NCI-H510A (cell line): ENCODE measurements around the gene BZW2.

Experiments used
- DNase-seq: peaks from one replicate; lab custom pipeline; 2025; lab: John Stamatoyannopoulos, UW

BZW2 gene

DNA sequence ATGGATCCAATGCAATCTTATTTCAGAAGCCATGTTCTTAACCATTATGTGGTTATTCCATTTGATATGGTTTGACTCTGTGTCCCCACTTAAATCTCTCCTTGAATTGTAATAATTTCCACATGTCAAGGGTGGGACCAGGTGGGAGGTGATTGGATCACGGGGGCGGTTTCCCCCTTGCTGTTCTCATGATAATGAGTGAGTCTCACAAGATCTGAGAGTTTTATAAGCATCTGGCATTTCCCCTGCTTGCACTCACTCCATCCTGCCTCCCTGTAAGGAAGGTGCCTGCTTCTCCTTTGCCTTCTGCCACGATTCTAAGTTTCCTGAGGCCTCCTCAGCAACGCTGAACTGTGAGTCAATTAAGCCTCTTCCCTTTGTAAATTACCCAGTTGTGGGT lies 75.6 kb downstream of the BZW2 start:
- DNase-seq: no peak

DNA sequence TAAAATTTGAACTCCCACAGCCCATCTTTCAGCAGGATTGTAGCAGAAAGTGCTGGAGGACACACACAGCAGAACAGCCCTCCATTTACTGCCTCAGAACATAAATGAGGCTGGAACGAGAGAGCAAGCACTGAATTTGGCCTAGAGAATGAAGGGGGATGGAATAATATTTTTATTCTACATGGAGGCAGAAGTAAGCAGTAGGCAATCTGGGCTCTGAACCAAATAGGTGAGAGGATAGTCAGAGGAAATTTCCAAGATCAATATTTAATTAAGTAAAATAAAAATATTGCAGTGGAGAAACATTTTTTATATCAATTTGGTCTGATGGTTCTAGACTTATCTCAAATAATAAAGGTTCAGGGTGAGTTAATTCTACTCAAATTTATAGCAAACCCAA lies 78.4 kb downstream of the BZW2 start:
- no peak for DNase-seq

DNA sequence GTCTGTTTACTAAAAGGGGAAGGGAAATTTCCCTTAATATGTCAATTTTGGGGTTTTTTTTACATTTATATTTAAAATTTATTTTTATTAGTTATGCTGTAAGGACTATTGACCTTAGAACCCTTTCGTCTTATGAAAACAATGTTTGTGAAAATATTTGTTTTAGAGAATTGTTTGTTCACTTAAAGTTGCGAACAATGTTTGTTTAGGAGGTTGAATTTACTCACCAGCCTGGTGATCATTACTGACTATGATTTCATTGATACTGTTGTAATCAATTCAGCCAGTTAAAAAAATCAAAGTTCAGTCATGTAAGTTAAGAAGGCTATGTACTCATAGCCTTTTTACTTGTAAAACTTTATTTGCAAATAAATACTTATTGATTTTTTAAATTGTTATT lies 80.2 kb downstream of the BZW2 start:
- no peak for DNase-seq

DNA sequence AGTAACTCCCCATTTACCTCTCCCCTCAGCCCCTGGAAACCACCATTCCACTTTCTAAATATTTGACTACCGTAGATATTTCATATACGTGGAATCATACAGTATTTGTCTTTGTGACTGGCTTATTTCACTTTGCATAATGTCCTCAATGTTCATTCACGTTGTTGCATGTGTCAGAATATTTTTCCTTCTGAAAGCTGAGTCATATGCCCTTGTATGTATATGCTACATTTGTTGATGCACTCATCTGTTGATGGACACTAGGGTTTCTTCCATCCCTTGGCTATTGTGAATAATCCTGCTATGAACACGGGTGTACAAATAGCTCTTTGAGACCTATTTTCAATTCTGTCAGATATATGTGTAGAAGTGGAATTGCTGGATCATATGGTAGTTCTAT lies 81.8 kb downstream of the BZW2 start:
- no peak for DNase-seq

DNA sequence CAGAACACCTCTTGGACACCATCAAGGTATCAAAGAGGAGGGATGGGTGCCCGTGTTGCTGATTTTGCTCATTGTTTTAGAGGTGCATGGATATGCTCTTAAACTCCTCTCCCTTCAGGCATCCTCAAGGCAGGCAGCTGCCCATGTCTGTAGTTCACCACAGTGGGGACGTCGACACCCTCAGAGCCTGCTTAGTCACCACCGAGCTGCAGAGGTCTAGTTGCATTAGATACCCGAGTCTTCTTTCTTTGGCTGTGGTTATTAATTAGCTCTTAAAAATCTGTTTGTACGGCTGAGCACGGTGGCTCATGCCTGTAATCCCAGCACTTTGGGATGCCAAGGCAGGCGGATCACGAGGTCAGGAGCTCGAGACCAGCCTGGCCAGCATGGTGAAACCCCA lies 82.8 kb downstream of the BZW2 start:
- no peak for DNase-seq

DNA sequence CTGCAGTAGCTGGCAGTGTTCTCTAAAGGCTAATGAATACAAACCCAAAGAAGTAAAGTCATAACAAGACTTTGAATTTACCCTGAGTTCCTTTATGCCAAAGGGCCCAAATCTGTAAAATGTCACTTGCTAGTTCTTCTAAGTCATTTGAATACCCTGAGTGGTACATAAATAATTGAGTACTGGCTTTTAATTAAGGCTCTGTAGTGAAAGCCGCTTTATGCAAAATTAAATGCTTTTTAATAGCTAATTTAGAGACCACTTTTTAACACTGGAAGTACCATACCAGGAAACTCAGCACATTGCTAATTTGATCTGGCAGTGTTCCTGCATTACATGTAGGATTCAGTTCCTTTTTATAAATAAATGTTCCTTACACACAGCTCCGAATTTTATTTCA lies 83.6 kb downstream of the BZW2 start:
- DNase-seq: no peak

DNA sequence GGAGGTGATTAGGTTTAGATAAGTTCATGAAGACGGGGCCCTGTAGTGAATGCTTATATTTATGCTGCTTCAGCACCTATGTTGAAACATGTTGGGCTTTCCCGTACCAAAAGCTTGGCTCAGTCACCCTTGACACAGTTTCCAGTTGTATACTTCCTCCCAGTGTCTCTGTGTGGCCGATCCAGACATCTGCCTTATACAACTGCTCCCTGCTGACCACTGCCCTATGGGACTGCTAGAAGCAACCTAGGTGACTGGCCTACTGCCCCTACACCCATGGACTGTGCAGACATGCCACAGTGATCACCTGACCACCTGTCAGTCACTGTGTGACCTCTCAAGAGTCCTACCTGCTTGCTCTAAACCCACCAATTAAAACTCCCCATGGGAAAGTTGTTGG lies 85.0 kb downstream of the BZW2 start:
- no peak for DNase-seq

DNA sequence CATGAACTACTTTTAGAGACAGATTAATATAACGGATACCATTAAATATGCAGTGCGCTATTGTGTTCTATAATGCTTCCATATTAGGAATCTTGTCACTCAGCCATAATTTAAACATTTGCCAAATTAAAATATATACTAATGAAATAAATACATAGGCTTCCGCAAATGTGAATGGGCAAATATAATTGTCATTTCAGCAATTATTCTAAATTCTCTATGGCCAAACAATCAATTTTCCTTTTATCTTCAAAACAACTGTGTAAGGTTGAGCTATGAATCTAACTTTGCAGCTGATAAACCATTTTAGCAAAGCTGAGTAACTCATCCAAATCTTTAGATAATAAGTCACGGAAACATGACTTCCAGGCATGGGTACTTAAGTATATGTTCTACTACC lies 86.8 kb downstream of the BZW2 start:
- no peak for DNase-seq

DNA sequence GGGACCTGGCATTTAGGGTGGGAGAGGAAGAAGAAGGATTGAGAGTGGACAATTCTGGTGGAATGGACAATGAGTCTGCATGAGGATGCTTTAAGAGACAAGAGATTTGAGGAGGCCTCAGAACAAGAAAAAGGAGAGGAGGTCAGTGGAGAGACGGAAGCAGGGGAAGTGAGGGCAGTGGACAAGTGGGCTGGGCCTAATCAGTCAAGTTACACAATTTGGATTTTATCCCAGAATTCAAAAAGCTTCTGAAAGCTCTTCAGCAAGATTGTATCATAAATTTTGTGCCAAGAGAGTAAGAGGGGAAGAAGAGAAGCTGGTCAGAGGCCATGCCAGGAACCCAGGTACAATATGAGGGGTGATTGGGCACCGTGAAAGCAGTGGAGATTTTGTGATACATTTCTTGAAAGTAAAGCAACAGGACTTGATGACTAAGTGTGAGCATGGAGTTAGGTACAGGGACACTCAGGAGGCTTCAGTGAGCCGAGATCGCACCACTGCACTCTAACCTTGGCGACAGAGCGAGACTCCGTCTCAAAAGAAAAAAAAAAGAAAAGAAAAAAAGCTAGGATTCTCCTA lies 88.3 kb downstream of the BZW2 start:
- DNase-seq: no peak

DNA sequence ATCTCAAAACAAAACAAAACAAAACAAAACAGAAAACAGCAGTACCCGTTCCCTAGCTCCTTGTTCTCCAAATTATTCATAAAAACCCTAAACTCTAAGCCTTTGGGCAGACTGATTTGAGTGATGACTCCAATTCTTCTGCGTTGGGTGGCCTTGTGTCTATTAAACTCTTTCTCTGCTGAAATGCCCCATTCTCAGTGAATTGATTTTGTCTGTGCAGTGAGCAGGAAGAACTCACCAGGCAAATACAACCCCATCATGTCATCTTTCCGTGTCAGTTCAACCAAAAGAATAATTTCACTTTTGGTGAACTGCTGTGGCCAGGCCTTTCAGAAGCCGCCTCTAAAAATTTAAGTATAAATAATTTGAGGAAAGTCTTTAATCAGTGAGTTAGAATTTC lies 89.0 kb downstream of the BZW2 start:
- DNase-seq: no peak

DNA sequence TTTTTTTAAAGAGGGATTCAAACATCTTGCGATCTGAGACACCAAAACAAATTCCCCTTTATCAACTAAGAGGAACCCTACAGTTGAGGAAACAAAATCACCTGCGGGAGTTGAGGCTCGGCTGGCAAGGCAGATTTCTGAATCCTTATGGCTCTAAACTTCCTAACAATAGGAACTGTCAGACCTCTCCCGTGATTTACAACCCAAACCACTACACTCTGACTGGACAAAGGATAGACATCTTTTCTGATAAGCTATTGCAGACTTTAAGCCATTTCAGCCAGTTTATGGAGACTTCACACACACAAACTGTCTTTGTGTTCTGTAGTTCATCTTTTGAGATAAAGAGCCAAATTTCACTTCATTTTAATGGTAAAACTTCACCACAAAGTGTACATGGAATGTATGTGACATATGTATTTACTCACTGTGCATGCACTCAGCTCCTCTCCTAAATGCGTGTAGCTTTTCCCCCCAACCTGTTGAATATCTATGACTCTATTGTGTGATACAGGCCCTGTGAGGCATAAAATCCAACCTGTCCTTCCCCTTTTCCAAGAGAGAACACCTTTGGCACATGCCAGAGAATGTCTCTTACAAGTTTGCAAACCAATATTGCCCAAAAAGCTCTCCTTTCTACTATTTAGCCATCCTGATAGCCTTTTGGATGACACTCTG lies 92.2 kb downstream of the BZW2 start:
- DNase-seq: no peak

DNA sequence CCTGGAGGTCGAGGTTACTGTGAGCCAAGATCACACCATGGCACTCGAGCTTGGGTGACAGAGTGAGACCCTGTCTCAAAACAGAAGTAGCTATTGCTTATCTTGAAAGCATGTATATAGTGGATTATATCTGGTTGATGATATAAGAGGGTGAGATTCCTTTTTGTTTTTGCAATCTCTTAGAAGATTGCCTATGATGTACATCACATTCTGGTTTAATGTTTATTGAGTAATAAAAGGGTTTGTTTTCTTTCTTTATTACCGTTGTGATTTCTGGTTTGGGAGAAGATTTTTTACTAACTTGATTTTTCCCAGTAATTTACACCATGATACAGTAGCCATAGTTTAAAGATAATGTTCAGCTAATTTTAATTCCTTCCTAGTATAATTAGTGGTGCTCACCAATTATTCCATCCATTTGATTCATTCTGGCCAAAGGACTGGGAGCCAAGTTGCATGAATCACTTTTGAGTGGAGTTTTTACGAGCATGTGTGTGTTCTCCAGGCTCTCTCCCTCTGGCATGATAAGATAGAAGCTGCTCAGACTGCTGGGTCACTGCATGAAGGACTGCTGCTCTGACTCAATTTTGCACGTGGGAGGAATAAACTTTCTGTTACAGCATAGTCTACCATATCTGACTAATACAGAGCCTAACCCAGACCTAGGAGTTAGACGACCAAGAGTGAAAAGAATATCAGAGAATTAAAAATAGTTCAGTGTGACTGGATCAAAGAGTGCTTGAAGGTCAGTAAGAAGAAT lies 94.1 kb downstream of the BZW2 start:
- DNase-seq: no peak

DNA sequence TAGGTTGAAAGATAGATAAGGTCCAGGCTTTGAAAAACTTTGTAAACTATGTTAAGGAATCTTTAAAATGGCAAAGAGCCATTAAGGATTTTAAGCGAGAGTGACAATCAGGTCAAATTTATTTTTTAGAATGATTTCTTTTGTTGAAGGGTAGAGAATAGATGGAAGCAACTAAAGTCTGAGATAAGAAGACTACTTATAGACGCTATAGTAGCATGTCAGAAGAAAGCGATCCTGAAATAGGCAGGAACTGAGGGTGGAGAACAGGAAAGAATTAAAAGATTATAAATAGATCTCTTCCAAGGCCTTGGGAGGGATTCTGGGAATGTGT lies 94.6 kb downstream of the BZW2 start:
- DNase-seq: no peak

DNA sequence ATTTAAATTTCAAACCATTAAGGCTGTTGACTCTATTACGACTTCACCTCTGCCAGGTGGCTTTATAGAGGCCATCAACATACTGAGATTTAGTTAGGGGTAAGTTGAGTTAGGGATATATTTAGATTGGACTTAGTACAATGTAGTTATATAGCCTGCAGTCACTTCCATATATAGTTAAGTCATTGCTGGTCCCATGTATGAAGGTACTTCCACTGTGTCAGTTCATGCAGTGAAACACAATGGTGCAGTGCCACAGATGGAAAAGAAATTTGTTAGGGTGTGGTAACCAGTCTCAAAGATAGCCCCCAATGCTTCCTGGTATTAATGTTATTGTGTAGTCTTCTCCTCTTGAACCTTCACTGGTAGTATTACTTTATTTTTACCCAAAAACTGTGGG lies 95.0 kb downstream of the BZW2 start:
- DNase-seq: no peak

DNA sequence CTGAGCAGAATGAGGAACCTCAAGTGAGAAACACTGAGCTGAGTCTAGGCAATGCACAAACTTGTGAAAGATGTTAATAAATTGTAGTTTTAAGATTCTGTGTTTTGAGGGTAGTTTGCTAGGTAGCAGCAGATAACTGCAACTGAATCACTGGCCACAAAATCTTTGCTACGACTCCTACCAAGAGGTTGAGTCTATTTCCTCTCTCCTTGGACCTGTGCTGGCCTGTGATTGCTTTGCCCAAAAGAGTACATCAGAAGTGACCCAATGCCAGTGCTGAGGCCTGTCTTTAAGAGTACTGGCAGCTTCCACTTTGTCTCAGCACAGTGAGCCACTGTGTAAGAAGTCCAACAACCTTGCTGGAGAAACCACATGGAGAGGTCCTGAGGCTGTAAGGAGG lies 95.7 kb downstream of the BZW2 start:
- DNase-seq: no peak

DNA sequence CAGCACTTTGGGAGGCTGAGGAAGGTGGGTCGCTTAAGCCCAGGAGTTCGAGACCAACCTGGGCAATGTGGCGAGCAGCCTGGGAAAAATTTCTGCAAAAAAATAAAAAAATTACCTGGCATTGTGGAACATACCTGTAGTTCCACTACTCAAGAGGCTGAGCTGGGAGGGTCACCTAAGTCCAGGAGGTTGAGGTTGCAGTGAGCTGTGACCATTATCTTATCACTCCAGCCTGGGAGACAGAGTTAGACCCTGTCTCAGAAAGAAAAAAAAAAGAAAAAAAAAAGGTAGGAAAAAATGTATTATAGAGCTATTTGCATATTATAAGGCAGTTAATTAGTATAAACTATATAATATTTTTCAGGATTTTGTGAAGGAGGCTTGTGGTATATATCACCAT lies 96.6 kb downstream of the BZW2 start:
- no peak for DNase-seq

DNA sequence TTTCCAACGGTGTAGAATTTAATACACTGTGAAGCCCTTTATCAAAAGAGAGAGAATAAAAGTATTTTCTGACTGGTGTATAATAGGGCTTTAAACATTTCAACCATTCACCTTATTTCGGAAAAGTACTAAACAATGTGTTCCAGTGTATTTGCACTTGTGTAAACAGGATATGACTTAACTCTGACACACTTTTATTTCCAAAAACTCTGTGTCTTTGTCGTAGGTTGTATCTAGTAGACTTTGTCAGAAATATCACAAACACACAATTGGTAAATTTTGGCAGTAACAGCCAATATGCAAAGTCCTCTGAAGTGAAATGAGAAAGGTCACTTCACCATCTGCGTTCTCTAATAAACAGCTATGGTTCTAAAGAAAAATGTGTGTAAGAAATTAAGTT lies 97.3 kb downstream of the BZW2 start:
- DNase-seq: no peak

DNA sequence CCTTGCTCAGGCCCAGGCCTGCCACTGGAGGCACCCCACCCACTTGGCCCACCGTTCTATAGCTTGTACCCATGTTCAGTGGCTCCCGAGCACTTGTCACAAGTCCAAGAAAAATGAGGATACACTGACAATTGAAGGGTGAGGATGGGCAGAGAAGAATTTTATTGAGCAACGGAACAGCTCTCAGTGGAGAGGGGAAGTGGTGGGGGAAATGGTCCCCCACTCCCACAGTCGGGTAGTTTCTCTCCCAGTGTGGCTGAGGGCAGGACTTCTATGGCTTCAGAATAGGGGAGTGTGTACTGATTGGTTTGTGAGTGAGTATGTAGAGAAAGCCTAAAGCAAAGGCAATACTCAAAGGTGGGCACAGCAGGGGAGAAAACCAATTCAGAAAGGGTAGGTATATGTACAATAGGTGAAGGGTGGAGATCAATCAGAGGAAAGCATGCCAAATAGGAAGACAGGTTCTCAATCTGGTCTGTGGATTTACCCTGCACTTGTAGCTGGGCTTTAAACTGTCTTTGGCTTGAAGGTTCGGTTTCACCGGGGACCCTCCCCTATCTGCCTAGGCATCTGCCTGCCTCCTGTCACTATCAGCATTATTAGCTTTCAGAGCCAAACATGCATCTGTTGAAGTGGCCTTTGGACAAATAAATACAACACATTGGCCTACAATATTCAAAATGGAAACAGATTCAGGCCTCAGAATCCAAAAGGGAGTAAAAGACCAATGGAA lies 98.7 kb downstream of the BZW2 start:
- no peak for DNase-seq

DNA sequence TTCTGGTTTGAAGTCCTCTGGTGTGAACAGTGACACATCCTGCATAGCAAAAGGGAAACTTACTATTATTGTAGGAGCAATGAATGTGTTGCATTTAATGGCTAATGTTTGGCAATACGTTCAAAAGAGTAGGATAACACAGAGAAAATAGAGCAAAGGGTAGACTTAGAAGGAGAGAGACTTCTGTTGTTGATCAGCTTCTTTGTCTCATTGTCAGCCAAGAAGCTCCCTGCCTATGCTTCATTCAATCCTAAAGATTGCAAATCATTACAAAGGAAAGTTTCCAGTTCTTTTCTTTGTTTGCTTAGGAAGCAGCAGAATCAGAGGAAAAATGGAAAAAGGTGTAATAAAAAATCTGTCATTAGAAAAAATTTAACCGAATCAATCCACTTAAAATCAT lies 99.7 kb downstream of the BZW2 start:
- no peak for DNase-seq

DNA sequence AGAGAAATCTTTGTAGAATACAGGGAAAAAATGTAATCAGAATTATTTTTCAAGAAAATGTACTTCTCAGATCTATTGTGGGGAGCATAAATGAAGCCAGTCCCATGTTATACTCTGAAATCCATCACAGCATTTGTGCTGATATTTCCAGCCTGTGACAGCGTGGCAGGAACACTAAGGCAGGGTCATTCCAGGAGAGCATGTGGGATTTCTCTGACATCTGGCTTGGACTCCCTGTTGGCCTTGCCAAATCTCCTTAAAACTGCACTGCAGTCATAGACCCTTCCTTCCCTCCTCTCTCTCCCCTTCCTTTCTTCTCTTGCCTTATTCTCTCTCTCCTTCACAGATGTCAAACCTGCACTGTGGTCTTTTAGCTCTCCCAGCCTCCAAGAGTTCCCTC lies 101.1 kb downstream of the BZW2 start:
- DNase-seq: no peak

DNA sequence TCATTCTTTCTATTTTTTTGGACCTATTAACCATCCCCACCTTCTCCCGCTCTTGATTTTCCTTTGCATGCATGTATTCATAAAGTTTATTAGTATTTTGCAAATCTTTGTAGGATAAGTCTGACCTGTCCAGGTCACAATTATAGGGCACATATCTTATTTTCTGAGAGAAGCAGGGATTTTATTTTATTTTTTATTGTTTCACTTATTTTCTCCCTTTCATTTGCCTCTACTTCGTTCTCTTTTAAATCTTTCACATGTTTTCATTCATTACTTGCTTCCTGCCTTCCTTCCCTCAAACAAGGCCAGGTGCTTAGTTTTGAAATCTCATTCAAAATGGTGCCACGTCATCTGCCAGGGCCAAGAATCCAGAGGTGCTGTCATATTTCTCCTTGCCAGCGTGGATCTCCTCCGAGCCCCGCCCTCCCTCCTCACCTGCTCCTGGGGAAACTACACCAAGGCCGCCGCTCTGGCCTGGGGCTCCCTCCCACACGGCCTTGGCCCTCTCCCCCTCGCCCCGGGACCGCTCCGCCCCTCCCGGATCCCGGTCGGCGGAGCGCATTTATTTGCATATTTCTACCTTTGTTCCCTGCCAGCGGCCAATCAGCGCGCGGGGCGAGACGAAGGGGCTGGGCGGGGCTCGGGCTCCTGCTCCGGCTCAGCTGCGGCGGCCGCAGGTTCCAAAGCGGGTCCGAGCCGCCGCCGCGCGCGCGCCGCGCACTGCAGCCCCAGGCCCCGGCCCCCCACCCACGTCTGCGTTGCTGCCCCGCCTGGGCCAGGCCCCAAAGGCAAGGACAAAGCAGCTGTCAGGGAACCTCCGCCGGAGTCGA lies 107.3 kb downstream of the BZW2 start, which contains the start of gene TSPAN13:
Gene TSPAN13, plus strand, starts transcription at position 654 of the 830 bp plus-strand sequence. CDS start 213 bp downstream, outside the sequence.
- peak; percentile 96 for DNase-seq
